Neural progenitor cell (in vitro differentiated cells): Measurements from ENCODE around the gene RAB29. TPM values are rescaled to one million over a fixed set of nuclear protein-coding genes. Genes with fewer than 3 reads are reported as not detected.
A peak's percentile ranks its signal among the peaks of the same experiment; 100 is the strongest.

Experiments
- DNase-seq: peaks from one replicate; pipeline ENCODE4 v3.0.0-alpha.2; 2016; ENCODE audit warnings: low spot score
- H2AFZ ChIP-seq: fragments of 200-600 bp; sonication (generic); replicated peaks from 2 replicates; pipeline ENCODE4 v1.6.1; 2016; ENCODE audit warnings: antibody characterized with exemption
- H3F3A ChIP-seq: fragments of 200-600 bp; sonication (generic); 2 replicates; pipeline ENCODE4 v1.6.1; 2016; ENCODE audit warnings: antibody characterized with exemption, low read depth
- H3K27ac ChIP-seq: fragments of 200-600 bp; sonication (generic); 2 replicates; pipeline ENCODE4 v1.5.1; 2016; ENCODE audit warnings: mild to moderate bottlenecking
- H3K27me3 ChIP-seq: fragments of 200-600 bp; sonication (generic); 2 replicates; pipeline ENCODE4 v1.6.1; 2016; ENCODE audit warnings: mild to moderate bottlenecking, moderate library complexity
- H3K36me3 ChIP-seq: fragments of 200-600 bp; sonication (generic); 2 replicates; pipeline ENCODE4 v1.5.1; 2016
- H3K4me1 ChIP-seq: fragments of 200-600 bp; sonication (generic); 2 replicates; pipeline ENCODE4 v1.6.1; 2016; ENCODE audit warnings: mixed run types
- H3K4me2 ChIP-seq: fragments of 200-600 bp; sonication (generic); 2 replicates; pipeline ENCODE4 v1.6.1; 2016
- H3K4me3 ChIP-seq: fragments of 200-600 bp; sonication (generic); 2 replicates; pipeline ENCODE4 v1.5.1; 2016
- H3K79me2 ChIP-seq: fragments of 200-600 bp; sonication (generic); 2 replicates; pipeline ENCODE4 v1.6.1; 2016; ENCODE audit warnings: low read depth
- H3K9ac ChIP-seq: fragments of 200-600 bp; sonication (generic); 2 replicates; pipeline ENCODE4 v1.6.1; 2016
- H3K9me3 ChIP-seq: fragments of 200-600 bp; sonication (generic); 2 replicates; pipeline ENCODE4 v1.5.1; 2016; ENCODE audit warnings: low read depth
- H4K20me1 ChIP-seq: fragments of 200-600 bp; sonication (generic); 2 replicates; pipeline ENCODE4 v1.6.1; 2016; ENCODE audit warnings: low read depth
- H3K27ac Mint-ChIP-seq: 3 replicates; pipeline ENCODE4 v1.8.0; 2021; ENCODE audit warnings: mixed read lengths
- H3K27me3 Mint-ChIP-seq: 2 replicates; pipeline ENCODE4 v1.8.0; 2022; ENCODE audit warnings: low read depth, mild to moderate bottlenecking, inconsistent platforms, moderate library complexity, mixed read lengths; ENCODE audit not compliant: insufficient read depth
- H3K36me3 Mint-ChIP-seq: 3 replicates; pipeline ENCODE4 v1.8.0; 2021; ENCODE audit warnings: mixed read lengths
- H3K4me1 Mint-ChIP-seq: 3 replicates; pipeline ENCODE4 v1.8.0; 2021; ENCODE audit warnings: mixed read lengths
- H3K4me3 Mint-ChIP-seq: 3 replicates; pipeline ENCODE4 v1.8.0; 2021; ENCODE audit warnings: mild to moderate bottlenecking, moderate library complexity, mixed read lengths
- H3K9me3 Mint-ChIP-seq: 3 replicates; pipeline ENCODE4 v1.8.0; 2020; ENCODE audit warnings: mixed read lengths
- CTCF ChIP-seq: fragments of 200-600 bp; sonication (generic); IDR thresholded peaks from 2 replicates; pipeline ENCODE4 v1.5.1; 2017; ENCODE audit warnings: antibody characterized with exemption, mild to moderate bottlenecking
- EZH2 ChIP-seq: fragments of 200-600 bp; sonication (generic); IDR thresholded peaks from 2 replicates; pipeline ENCODE4 v1.6.1; 2017; ENCODE audit warnings: antibody characterized with exemption, mild to moderate bottlenecking, moderate library complexity
- EZH2phosphoT487 ChIP-seq: fragments of 200-600 bp; sonication (generic); IDR thresholded peaks from 2 replicates; pipeline ENCODE4 v1.6.1; 2017; ENCODE audit warnings: antibody characterized with exemption
- total RNA-seq: library from RNA; depleted of rRNA; stranded (reverse); fragments of >200 nt; gene quantifications from 2 replicates; pipeline ENCODE4 v1.2.3, GENCODE V29; 2015; ENCODE audit warnings: low replicate concordance

Gene RAB29
- total RNA-seq, 1 donor from 2014 or later: 3.8 TPM

GRCh38 chr1:205748403-205749233, 26.7 kb downstream of the RAB29 start:
- peaks cover 2% of the 10 kb centered on the region for H3K9me3 Mint-ChIP-seq
- H3K4me3 ChIP-seq: peak overlapping the region; percentile 86
- peaks cover 8% of the 10 kb centered on the region for H3K27me3 Mint-ChIP-seq
- peaks cover 5% of the 10 kb centered on the region for H3K36me3 ChIP-seq
- peak overlapping the region; percentile 96 for H3K4me2 ChIP-seq
- peak overlapping the region; percentile 9 for H3K27ac ChIP-seq
- H3K9ac ChIP-seq: peak overlapping the region; percentile 67
- TF ChIP-seq CTCF (no peak), EZH2phosphoT487 (no peak), EZH2 (no peak)
- H3K27ac Mint-ChIP-seq: peak overlapping the region; percentile 53
- DNase-seq: peak; percentile 64
- peaks cover 62% of the 10 kb centered on the region for H3K79me2 ChIP-seq
- H4K20me1 ChIP-seq: peaks cover 55% of the 10 kb centered on the region
- peaks cover 27% of the 10 kb centered on the region for H3K36me3 Mint-ChIP-seq
- peaks cover 56% of the 10 kb centered on the region for H3F3A ChIP-seq
- H3K9me3 ChIP-seq: no peaks in the 10 kb centered on the region
- no peaks in the 10 kb centered on the region for H3K27me3 ChIP-seq
- no peak overlapping the region for H2AFZ ChIP-seq
- peaks cover 40% of the 10 kb centered on the region for H3K4me1 ChIP-seq
- peaks cover 41% of the 10 kb centered on the region for H3K4me1 Mint-ChIP-seq
- peak overlapping the region; percentile 93 for H3K4me3 Mint-ChIP-seq

- peak overlapping the region; percentile 93 for H3K4me3 Mint-ChIP-seq
- peak overlapping the region; percentile 18 for H3K9ac ChIP-seq
- peaks cover 68% of the 10 kb centered on the region for H3F3A ChIP-seq
- peaks cover 41% of the 10 kb centered on the region for H3K4me1 Mint-ChIP-seq
- peaks cover 7% of the 10 kb centered on the region for H3K36me3 ChIP-seq
- no peak overlapping the region for H3K27ac Mint-ChIP-seq
- peak overlapping the region; percentile 86 for H3K4me3 ChIP-seq
- no peaks in the 10 kb centered on the region for H3K27me3 ChIP-seq
- TF ChIP-seq CTCF: no peak
- H3K4me1 ChIP-seq: peaks cover 45% of the 10 kb centered on the region
- peaks cover 2% of the 10 kb centered on the region for H3K9me3 Mint-ChIP-seq
- no peaks in the 10 kb centered on the region for H3K9me3 ChIP-seq
- H3K79me2 ChIP-seq: peaks cover 79% of the 10 kb centered on the region
- peaks cover 35% of the 10 kb centered on the region for H3K36me3 Mint-ChIP-seq
- peaks cover 72% of the 10 kb centered on the region for H4K20me1 ChIP-seq
- H3K27me3 Mint-ChIP-seq: peaks cover 8% of the 10 kb centered on the region
- no peak for DNase-seq
- peak overlapping the region; percentile 35 for H3K27ac ChIP-seq
- peak overlapping the region; percentile 96 for H3K4me2 ChIP-seq
- no peak overlapping the region for H2AFZ ChIP-seq
Measured at GRCh38 chr1:205746757-205747412, 28.4 kb downstream of the RAB29 start.

- peaks cover 3% of the 10 kb centered on the region for H3K27me3 Mint-ChIP-seq
- H3K4me3 Mint-ChIP-seq: no peak overlapping the region
- Histone ChIP-seq H3K4me1 (peaks cover 45% of the 10 kb centered on the region), H4K20me1 (peaks cover 95% of the 10 kb centered on the region), H3K27me3 (no peaks in the 10 kb centered on the region), H3K27ac (peak overlapping the region; percentile 32), H3F3A (peaks cover 73% of the 10 kb centered on the region), H2AFZ (no peak overlapping the region), H3K4me3 (peak overlapping the region; percentile 13), H3K4me2 (peak overlapping the region; percentile 40), H3K9ac (no peak overlapping the region), H3K9me3 (no peaks in the 10 kb centered on the region), H3K79me2 (peaks cover 100% of the 10 kb centered on the region), H3K36me3 (peaks cover 7% of the 10 kb centered on the region)
- peaks cover 30% of the 10 kb centered on the region for H3K4me1 Mint-ChIP-seq
- DNase-seq: no peak
- H3K9me3 Mint-ChIP-seq: peaks cover 2% of the 10 kb centered on the region
- peaks cover 41% of the 10 kb centered on the region for H3K36me3 Mint-ChIP-seq
- TF ChIP-seq EZH2phosphoT487 (no peak), EZH2 (no peak), CTCF (no peak)
- no peak overlapping the region for H3K27ac Mint-ChIP-seq
Measured at GRCh38 chr1:205744403-205744802, 30.9 kb downstream of the RAB29 start.
